A549 treated with AZD9567 at 1 μM for 4 hours (cell line): ENCODE data around the gene ADD2. TPM values are rescaled to one million over a fixed set of nuclear protein-coding genes. Genes with fewer than 3 reads are reported as not detected.

Experiments
- total RNA-seq: library from RNA; stranded (reverse); fragments of 200-300 nt; extraction: Qiagen RNA extraction; gene quantifications from 5 replicates; pipeline ENCODE4 v1.2.3, GENCODE V29; 2022; ENCODE audit not compliant: insufficient read depth

Gene ADD2, protein sequence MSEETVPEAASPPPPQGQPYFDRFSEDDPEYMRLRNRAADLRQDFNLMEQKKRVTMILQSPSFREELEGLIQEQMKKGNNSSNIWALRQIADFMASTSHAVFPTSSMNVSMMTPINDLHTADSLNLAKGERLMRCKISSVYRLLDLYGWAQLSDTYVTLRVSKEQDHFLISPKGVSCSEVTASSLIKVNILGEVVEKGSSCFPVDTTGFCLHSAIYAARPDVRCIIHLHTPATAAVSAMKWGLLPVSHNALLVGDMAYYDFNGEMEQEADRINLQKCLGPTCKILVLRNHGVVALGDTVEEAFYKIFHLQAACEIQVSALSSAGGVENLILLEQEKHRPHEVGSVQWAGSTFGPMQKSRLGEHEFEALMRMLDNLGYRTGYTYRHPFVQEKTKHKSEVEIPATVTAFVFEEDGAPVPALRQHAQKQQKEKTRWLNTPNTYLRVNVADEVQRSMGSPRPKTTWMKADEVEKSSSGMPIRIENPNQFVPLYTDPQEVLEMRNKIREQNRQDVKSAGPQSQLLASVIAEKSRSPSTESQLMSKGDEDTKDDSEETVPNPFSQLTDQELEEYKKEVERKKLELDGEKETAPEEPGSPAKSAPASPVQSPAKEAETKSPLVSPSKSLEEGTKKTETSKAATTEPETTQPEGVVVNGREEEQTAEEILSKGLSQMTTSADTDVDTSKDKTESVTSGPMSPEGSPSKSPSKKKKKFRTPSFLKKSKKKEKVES
- 19.8 to 26.2 TPM (median 25.2 TPM) in 5 replicates for total RNA-seq

DNA sequence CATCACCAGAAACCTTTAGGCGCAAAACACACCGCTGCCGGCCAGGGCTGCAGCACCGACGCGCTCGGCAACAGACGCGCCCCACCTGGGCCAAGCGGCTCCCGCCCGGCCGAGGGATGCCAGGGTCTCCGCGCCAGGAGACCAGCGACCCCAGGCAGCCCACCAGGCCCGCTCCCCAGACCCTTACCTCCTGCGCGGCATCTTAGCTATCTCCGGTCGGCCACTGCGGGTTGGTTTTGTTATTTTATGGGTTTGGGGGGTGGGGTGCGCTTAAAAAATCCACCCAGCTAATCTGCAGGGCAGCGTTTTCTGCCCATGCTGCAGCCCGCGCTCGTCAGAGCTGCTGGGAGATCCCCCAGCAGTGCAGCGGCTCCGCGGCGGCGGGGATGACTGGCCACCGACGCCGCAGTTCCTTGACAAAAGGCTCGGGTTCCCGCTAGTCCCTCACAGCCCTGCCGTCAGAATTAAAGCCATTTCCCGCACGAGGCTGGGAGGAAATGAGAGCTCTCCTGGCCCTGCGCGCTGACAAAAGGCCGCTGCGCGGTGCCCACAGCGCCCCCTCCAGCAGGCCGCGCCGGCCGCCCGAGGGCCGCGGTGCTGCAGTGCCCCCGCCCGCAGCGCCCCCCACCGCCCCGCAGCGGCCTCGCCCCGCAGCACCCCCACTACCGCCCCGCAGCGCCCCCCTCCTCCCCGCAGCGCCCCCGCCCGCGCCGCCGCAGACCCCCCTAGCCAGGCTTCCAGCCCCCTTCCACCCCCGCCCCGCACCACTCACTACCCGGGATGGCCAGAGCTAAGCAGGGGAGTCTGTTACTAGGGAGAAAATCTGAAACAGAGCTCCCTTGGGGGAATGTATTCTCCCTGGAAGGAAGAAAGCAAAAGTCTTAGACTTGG lies at the start of gene ADD2:
Gene ADD2, minus strand, starts transcription at position 502 of the 891 bp plus-strand sequence. CDS start 61,792 bp downstream, outside the sequence.

DNA sequence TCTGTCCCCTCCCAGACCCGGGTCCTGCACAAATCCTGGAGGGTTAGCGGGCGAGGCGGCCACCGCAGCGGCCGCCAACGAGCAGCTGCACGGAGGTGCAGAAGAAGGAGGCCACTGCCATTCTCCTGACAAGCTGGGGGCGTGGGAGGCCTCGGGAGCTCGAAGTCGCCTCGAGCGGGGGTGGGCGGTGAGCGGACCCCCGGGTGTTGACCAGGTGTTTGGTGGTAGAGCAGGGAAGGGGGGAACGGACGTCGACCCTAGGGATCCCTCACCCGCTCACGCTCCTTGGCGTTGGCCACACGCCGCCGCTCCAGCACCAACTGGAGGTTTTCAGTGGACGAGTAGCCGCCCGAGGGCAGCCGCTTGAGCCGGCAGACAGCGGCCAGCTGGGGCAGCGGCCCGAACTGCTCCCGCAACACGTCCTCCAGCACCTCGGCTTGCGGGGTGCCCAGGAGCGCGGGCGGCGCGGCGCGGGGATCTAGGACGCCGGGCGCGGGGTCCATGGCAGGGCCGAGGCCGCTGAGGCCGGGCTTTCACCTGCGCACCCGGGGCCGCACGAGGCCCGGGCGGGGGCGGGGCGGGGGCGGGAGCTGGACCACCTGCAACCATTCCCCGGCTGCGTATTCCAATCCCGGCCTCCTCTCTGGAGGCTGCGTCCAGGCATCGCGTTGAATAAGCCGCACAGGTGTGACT lies 22.3 kb upstream of the ADD2 start, which contains the start of gene FIGLA:
Gene FIGLA, minus strand, starts transcription at position 508 of the 693 bp plus-strand sequence. Its CDS starts 5 bp downstream, at position 503.

Other genes starting within 250 kb of the ADD2 start
- gene TGFA, start 214.4 kb downstream of the ADD2 start, total RNA-seq, result 4.1 to 5.0 TPM (median 4.5 TPM) in 5 replicates
- gene FIGLA, start 22.4 kb upstream of the ADD2 start, total RNA-seq, result not detected in 5 replicates
- not detected in 5 replicates for gene CLEC4F, start 52.4 kb upstream of the ADD2 start, total RNA-seq
- not detected in 5 replicates for gene CD207, start 67.6 kb upstream of the ADD2 start, total RNA-seq
- 2.9 to 6.1 TPM (median 4.7 TPM) in 5 replicates for gene VAX2, start 132.4 kb upstream of the ADD2 start, total RNA-seq
- 2.0 to 2.4 TPM (median 2.3 TPM) in 4 of 5 replicates, not detected in the other for gene ATP6V1B1, start 167.7 kb upstream of the ADD2 start, total RNA-seq
- gene ANKRD53, start 210.4 kb upstream of the ADD2 start, total RNA-seq, result 0.05 to 0.11 TPM (median 0.09 TPM) in 4 of 5 replicates, not detected in the other
- gene TEX261, start 226.7 kb upstream of the ADD2 start, total RNA-seq, result 75.0 to 86.1 TPM (median 83.6 TPM) in 5 replicates